A549 (cell line): ENCODE measurements around the gene SLC7A8. TPM values are rescaled to one million over a fixed set of nuclear protein-coding genes. Genes with fewer than 3 reads are reported as not detected.
"Not testable (repeated sequence)": the region's sequence is repeated elsewhere in the genome, so short reads cannot be mapped to it uniquely, and the experiment has no call there.

Experiments used
- ATAC-seq, 2 experiments: fragments of 200-7000 bp in 1 of 2; fragments of >200 bp in 1 of 2; cut with Nextera tagmentation in 1 of 2; cut with Tn5 transposase in 1 of 2; 3 replicates each; pipeline versions ENCODE4 v1.8.0 to v1.9.1; 2018 to 2020; ENCODE audit warnings: mild to moderate bottlenecking in 1 of 2, moderate library complexity in 1 of 2
- CTCF ChIA-PET: fragments of 300-600 bp; sonication (Branson Sonifier 250); formaldehyde crosslinking; extraction: SDS; loops from one replicate; lab custom pipeline; 2021; ENCODE audit warnings: antibody characterized with exemption, inconsistent platforms; lab: Yijun Ruan, JAX
- POLR2A ChIA-PET: fragments of 350-600 bp; formaldehyde crosslinking; extraction: SDS; loops from one replicate; lab custom pipeline; 2021; ENCODE audit warnings: antibody characterized with exemption, inconsistent platforms; lab: Yijun Ruan, JAX
- DNase-seq, 2 experiments: peaks; one replicate each; pipeline versions ENCODE4 v3.0.0 to v3.0.0-alpha.2; 2011 to 2016; ENCODE audit warnings: low read depth in 1 of 2, low spot score in 1 of 2
- FAIRE-seq: peaks from 2 replicates; lab custom pipeline; 2011; peaks lifted over from hg19 to GRCh38; lab: Jason Lieb, UNC
- H3K27ac ChIP-seq, 2 experiments: fragments of >200 bp; sonication (Bioruptor Twin); formaldehyde crosslinking; 3 replicates each; pipeline ENCODE4 v1.5.1; 2016 to 2017
- H3K4me1 ChIP-seq: fragments of >200 bp; sonication (Bioruptor Twin); formaldehyde crosslinking; 3 replicates; pipeline ENCODE4 v1.6.1; 2016
- H3K4me2 ChIP-seq: fragments of >200 bp; sonication (Bioruptor Twin); formaldehyde crosslinking; 3 replicates; pipeline ENCODE4 v1.6.1; 2016
- H3K4me3 ChIP-seq: fragments of >200 bp; sonication (Bioruptor Twin); formaldehyde crosslinking; 3 replicates; pipeline ENCODE4 v1.5.1; 2016
- H3K9me3 ChIP-seq: fragments of >200 bp; sonication (Bioruptor Twin); formaldehyde crosslinking; 3 replicates; pipeline ENCODE4 v1.6.1; 2016
- BCL3 ChIP-seq: fragments of >200 bp; sonication (Bioruptor Twin); formaldehyde crosslinking; IDR thresholded peaks from 3 replicates; pipeline ENCODE4 v1.6.1; 2016
- BHLHE40 ChIP-seq: IDR thresholded peaks from 2 replicates; pipeline ENCODE4 v1.6.1; 2012; ENCODE audit warnings: low read depth, low read length, inconsistent platforms
- CBX8 ChIP-seq: fragments of 200-600 bp; sonication (generic); IDR thresholded peaks from 2 replicates; pipeline ENCODE4 v1.6.1; 2016
- EHMT2 ChIP-seq: fragments of 200-600 bp; sonication (generic); IDR thresholded peaks from 2 replicates; pipeline ENCODE4 v1.6.1; 2016; ENCODE audit warnings: antibody characterized with exemption, low read depth, mild to moderate bottlenecking, moderate library complexity
- FOSB ChIP-seq: fragments of 250-450 bp; sonication (Bioruptor Pico); IDR thresholded peaks from 2 replicates; pipeline ENCODE4 v1.5.0; 2020; ENCODE audit warnings: mild to moderate bottlenecking, moderate library complexity
- HES2 ChIP-seq: fragments of >200 bp; sonication (Bioruptor Twin); formaldehyde crosslinking; IDR thresholded peaks from 2 replicates; pipeline ENCODE4 v1.6.1; 2016
- HMGXB4 ChIP-seq: fragments of 250-450 bp; sonication (Bioruptor Pico); IDR thresholded peaks from 2 replicates; pipeline ENCODE4 v1.5.0; 2021; ENCODE audit warnings: mild to moderate bottlenecking, moderate library complexity, borderline replicate concordance
- HOXA7 ChIP-seq: fragments of 250-450 bp; sonication (Bioruptor Pico); IDR thresholded peaks from 2 replicates; pipeline ENCODE4 v1.5.0; 2020; ENCODE audit warnings: mild to moderate bottlenecking, moderate library complexity
- HOXB13 ChIP-seq: fragments of 250-450 bp; sonication (Bioruptor Pico); IDR thresholded peaks from 2 replicates; pipeline ENCODE4 v1.5.0; 2020; ENCODE audit warnings: low read depth, mild to moderate bottlenecking, moderate library complexity
- HOXB5 ChIP-seq: fragments of 250-450 bp; sonication (Bioruptor Pico); IDR thresholded peaks from 2 replicates; pipeline ENCODE4 v1.5.0; 2020; ENCODE audit warnings: mild to moderate bottlenecking, moderate library complexity
- MAX ChIP-seq: IDR thresholded peaks from 2 replicates; pipeline ENCODE4 v1.6.1; 2012
- NFE2L2 ChIP-seq: fragments of 150-350 bp; conservative IDR thresholded peaks from 2 replicates; pipeline ENCODE4 v1.6.1; 2014; ENCODE audit warnings: low read length
- POLR2A ChIP-seq: IDR thresholded peaks from 2 replicates; pipeline ENCODE4 v1.6.1; 2012; ENCODE audit warnings: mild to moderate bottlenecking, low read length
- POLR2AphosphoS2 ChIP-seq: conservative IDR thresholded peaks from 2 replicates; pipeline ENCODE4 v1.6.1; 2012; ENCODE audit warnings: low read length, improper control_type of control experiment, inconsistent platforms
- RAD21 ChIP-seq, 2 experiments: fragments of >200 bp in 1 of 2; sonication (Bioruptor Twin) in 1 of 2; formaldehyde crosslinking in 1 of 2; IDR thresholded peaks in 1 of 2; conservative IDR thresholded peaks in 1 of 2; 2 replicates in 1 of 2; 3 replicates in 1 of 2; pipeline ENCODE4 v1.6.1; 2012 to 2018; ENCODE audit warnings: inconsistent platforms in 1 of 2
- RCOR1 ChIP-seq: fragments of 150-350 bp; IDR thresholded peaks from 2 replicates; pipeline ENCODE4 v1.6.1; 2014; ENCODE audit warnings: antibody characterized with exemption, low read length, low read depth
- RNF2 ChIP-seq: fragments of 200-600 bp; sonication (generic); IDR thresholded peaks from 2 replicates; pipeline ENCODE4 v1.6.1; 2016; ENCODE audit warnings: low read depth, mild to moderate bottlenecking, antibody characterized with exemption, moderate library complexity, borderline replicate concordance
- TFCP2L1 ChIP-seq: fragments of 250-450 bp; sonication (Bioruptor Pico); IDR thresholded peaks from 2 replicates; pipeline ENCODE4 v1.5.0; 2021; ENCODE audit warnings: mild to moderate bottlenecking
- TP53 ChIP-seq: fragments of 250-450 bp; sonication (Bioruptor Pico); IDR thresholded peaks from 2 replicates; pipeline ENCODE4 v1.5.0; 2021; ENCODE audit warnings: mild to moderate bottlenecking, moderate library complexity
- USF2 ChIP-seq: fragments of 450-650 bp; IDR thresholded peaks from 2 replicates; pipeline ENCODE4 v1.6.1; 2014; ENCODE audit warnings: antibody characterized with exemption
- ZFP36 ChIP-seq: fragments of 450-650 bp; IDR thresholded peaks from 2 replicates; pipeline ENCODE4 v1.6.1; 2014; ENCODE audit warnings: borderline replicate concordance; ENCODE audit not compliant: partially characterized antibody
- ZNF302 ChIP-seq: fragments of 250-450 bp; sonication (Bioruptor Pico); IDR thresholded peaks from 2 replicates; pipeline ENCODE4 v1.9.0; 2021; ENCODE audit warnings: inconsistent platforms, mild to moderate bottlenecking, moderate library complexity
- WGBS: methylation state at CpG from one replicate; pipeline ENCODE4 v1.1.6; 2017; ENCODE audit errors: missing lambda C conversion rate; 5-methylcytosine and 5-hydroxymethylcytosine counted together
- polyA plus RNA-seq, 4 experiments: library from polyadenylated mRNA; depleted of rRNA in 3 of 4; stranded (reverse); fragments of >200 nt; fragmentation: RNase III in 1 of 4; extraction: RNeasy Plus Mini Kit Qiagen cat#74134 plus additional on column Dnase treatment in 1 of 4; gene quantifications; 2 replicates in 3 of 4; 3 replicates in 1 of 4; pipeline ENCODE4 v1.2.3, GENCODE V29; 2011 to 2017

Gene SLC7A8
- polyA plus RNA-seq, 2 of the 4 experiments (the other 2 are of a cell fraction) = 0.28 to 0.35 TPM

- H3K9me3 ChIP-seq = peaks cover 16% of the 10 kb centered on the region; the same call in 2 of the 3 replicates
- no peaks in the 10 kb centered on the region for H3K4me1 ChIP-seq
- DNase-seq = no peak
- no peak overlapping the region for H3K4me2 ChIP-seq
- CTCF ChIA-PET = interaction anchor here (0.7 to 1.3 kb wide), 2 partner anchors 22 to 37 kb away, joined by 3 to 4 read pairs; no protein-coding TSS in a partner anchor
- 15% methylated on average over 4 of the region's 4 CpGs for WGBS
- ATAC-seq = no peak
- no peak for TF ChIP-seq HOXA7 (CRISPR knock-in tag)
- TF ChIP-seq CBX8 = no peak
- no peak for TF ChIP-seq RCOR1
- no peak for TF ChIP-seq RAD21 (conservative IDR thresholded peaks at IDR 0.05 in 1 of 2, IDR thresholded peaks at IDR 0.05 in 1 of 2)
- TF ChIP-seq RNF2 = no peak
- TF ChIP-seq HES2 = no peak
- no peak for TF ChIP-seq POLR2A
- no peak overlapping the region for H3K27ac ChIP-seq
- no peak for FAIRE-seq
- H3K4me3 ChIP-seq = no peak overlapping the region
- POLR2A ChIA-PET = interaction anchor here (0.6 kb wide), 1 partner anchor 1202 kb away, joined by 3 read pairs; the partner anchor contains the start of gene KHNYN
Observed at GRCh38 chr14:23227566-23227965, 44.1 kb upstream of the SLC7A8 start.

GRCh38 chr14:23224958-23225357, 41.5 kb upstream of the SLC7A8 start:
- POLR2A ChIA-PET, ATAC-seq: not testable (repeated sequence)
- CTCF ChIA-PET = interaction anchor here (1.1 kb wide), 1 partner anchor 105 kb away, joined by 6 read pairs; no protein-coding TSS in a partner anchor

GRCh38 chr14:23219075-23219474, 35.6 kb upstream of the SLC7A8 start:
- ChIA-PET POLR2A (no interaction called here), CTCF (interaction anchor here (0.7 to 1.0 kb wide), 3 partner anchors 33 to 99 kb away, joined by 3 to 5 read pairs (median 3); no protein-coding TSS in a partner anchor)
- 88% methylated on average over 3 of the region's 3 CpGs for WGBS
- FAIRE-seq (peak; percentile 73), DNase-seq (no peak), ATAC-seq (no peak)
- Histone ChIP-seq H3K27ac (no peak overlapping the region), H3K4me2 (no peak overlapping the region), H3K4me1 (no peaks in the 10 kb centered on the region), H3K4me3 (no peak overlapping the region), H3K9me3 (peaks cover 15% of the 10 kb centered on the region)
- TF ChIP-seq BCL3 (no peak), HOXB5 (CRISPR knock-in tag) (no peak), USF2 (no peak), ZFP36 (no peak), POLR2A (no peak), BHLHE40 (no peak), MAX (no peak)

More at GRCh38 chr14:23224958-23225357, 41.5 kb upstream of the SLC7A8 start:
- WGBS = 3% methylated on average over 1 of the region's 1 CpG
- H3K4me2 ChIP-seq, DNase-seq, H3K4me3 ChIP-seq, H3K27ac ChIP-seq, FAIRE-seq, H3K4me1 ChIP-seq: not testable (repeated sequence)
- H3K9me3 ChIP-seq = peaks cover 13% of the 10 kb centered on the region; the same call in 2 of the 3 replicates

GRCh38 chr14:23217032-23218020, 33.9 kb upstream of the SLC7A8 start:
- no peaks in the 10 kb centered on the region for H3K4me1 ChIP-seq
- 69% methylated on average over 6 of the region's 6 CpGs for WGBS
- POLR2A ChIA-PET = no interaction called here
- H3K27ac ChIP-seq = no peak overlapping the region
- H3K4me3 ChIP-seq = no peak overlapping the region
- H3K9me3 ChIP-seq = peaks cover 15% of the 10 kb centered on the region
- CTCF ChIA-PET = interaction anchor here (1.5 to 2.2 kb wide), 2 partner anchors 10 to 97 kb away, joined by 6 to 9 read pairs; no protein-coding TSS in a partner anchor
- no peak for ATAC-seq
- no peak for DNase-seq
- FAIRE-seq = no peak
- H3K4me2 ChIP-seq = no peak overlapping the region
- no peak for TF ChIP-seq ZNF302 (CRISPR knock-in tag)
- TF ChIP-seq NFE2L2 = no peak
- no peak for TF ChIP-seq TFCP2L1
- TF ChIP-seq USF2 = no peak
- no peak for TF ChIP-seq FOSB
- no peak for TF ChIP-seq POLR2AphosphoS2
- TF ChIP-seq EHMT2 = no peak
- no peak for TF ChIP-seq TP53 (CRISPR knock-in tag)
- no peak for TF ChIP-seq HOXB13
- TF ChIP-seq HMGXB4 (CRISPR knock-in tag) = no peak
